Thymus (tissue), 14 donors: ENCODE data around the gene RBM11. TPM values are rescaled to one million over a fixed set of nuclear protein-coding genes. Genes with fewer than 3 reads are reported as not detected.
"Not testable (repeated sequence)": the region's sequence is repeated elsewhere in the genome, so short reads cannot be mapped to it uniquely, and the experiment has no call there.

Experiments
- DNase-seq, 9 donors: peaks; one replicate each; pipeline ENCODE4 v3.0.0-alpha.2; 2013; ENCODE audit warnings: low spot score in 9 of 9, low read depth in 6 of 9, missing footprints in 1 of 9
- H3K27ac ChIP-seq, 2 donors: one replicate each; pipeline ENCODE4 v1.5.1; 2013; ENCODE audit warnings: control low read depth in 1 of 2, low read depth in 1 of 2, low read length in 1 of 2, mild to moderate bottlenecking in 1 of 2, moderate library complexity in 1 of 2
- H3K27me3 ChIP-seq, 2 donors: one replicate each; pipeline ENCODE4 v1.5.1; 2013; ENCODE audit warnings: low read length in 1 of 2; ENCODE audit not compliant: control insufficient read depth in 2 of 2, insufficient read depth in 1 of 2
- H3K36me3 ChIP-seq, 2 donors: one replicate each; pipeline ENCODE4 v1.5.1; 2013; ENCODE audit warnings: low read length in 1 of 2, mild to moderate bottlenecking in 1 of 2, moderate library complexity in 1 of 2; ENCODE audit not compliant: control insufficient read depth in 2 of 2, insufficient read depth in 2 of 2
- H3K4me1 ChIP-seq, 2 donors: one replicate each; pipeline ENCODE4 v1.5.1; 2013; ENCODE audit warnings: low read length in 2 of 2; ENCODE audit not compliant: control insufficient read depth in 2 of 2, insufficient read depth in 2 of 2
- H3K4me3 ChIP-seq, 2 donors: one replicate each; pipeline ENCODE4 v1.5.1; 2013; ENCODE audit warnings: low read length in 2 of 2, control low read depth in 1 of 2, mild to moderate bottlenecking in 1 of 2
- H3K9me3 ChIP-seq, 2 donors: one replicate each; pipeline ENCODE4 v1.5.1; 2013; ENCODE audit warnings: low read length in 1 of 2, mild to moderate bottlenecking in 1 of 2; ENCODE audit not compliant: control insufficient read depth in 2 of 2, insufficient read depth in 1 of 2
- WGBS: extraction: QIAGEN DNeasy Blood & Tissue Kit; methylation state at CpG from one replicate; pipeline ENCODE4 v1.1.7; 2013; 5-methylcytosine and 5-hydroxymethylcytosine counted together
- long read RNA-seq, 10 donors: transcript quantifications; one replicate each; lab custom pipeline, GENCODE V29; 2026
- polyA plus RNA-seq: library from polyadenylated mRNA; stranded (reverse); fragments of 200-250 nt; gene quantifications from one replicate; pipeline ENCODE4 v1.2.3, GENCODE V29; 2013
- total RNA-seq: library from RNA; stranded (reverse); fragments of 120-200 nt; gene quantifications from one replicate; pipeline ENCODE4 v1.2.4, GENCODE V29; 2013
- donor health status: healthy.

Gene RBM11
- total RNA-seq (0.90 TPM), polyA plus RNA-seq (3.5 TPM)
- long read RNA-seq, donor 1 = 0 reads
- long read RNA-seq, donor 2, partial matches to known transcripts = 0 of 1 reads
- long read RNA-seq, donor 2, other reads (novel, unspliced or antisense) = 0 of 1 reads
- long read RNA-seq, donor 3 = 0 reads
- long read RNA-seq, donor 4 = 0 reads
- long read RNA-seq, donor 5, partial matches to known transcripts = 0 of 1 reads
- long read RNA-seq, donor 5, other reads (novel, unspliced or antisense) = 0 of 1 reads
- long read RNA-seq, donor 6 = 0 reads
- long read RNA-seq, donor 7 = 0 reads
- long read RNA-seq, donor 8 = 0 reads
- long read RNA-seq, donor 9 = 0 reads
- long read RNA-seq, donor 10 = 0 reads

GRCh38 chr21:14215971-14216641, at the start of gene RBM11:
Gene RBM11 (plus strand): TSS chr21:14216157. CDS start chr21:14216187, 30 bp downstream.
- peaks cover 5 to 6% of the 10 kb centered on the region in 2 donors for H3K4me1 ChIP-seq
- H3K27ac ChIP-seq = no peak within 1 kb of the TSS
- no peaks in the 10 kb centered on the region for H3K9me3 ChIP-seq
- no peaks in the 10 kb centered on the region for H3K36me3 ChIP-seq
- WGBS = under 1% methylated on average over 55 of the region's 55 CpGs
- H3K27me3 ChIP-seq = peaks cover 0 to 7% of the 10 kb centered on the region in 2 donors
- peak; percentile 19 to 87 (median 69) for DNase-seq
- H3K4me3 ChIP-seq = peak within 1 kb of the TSS; percentile 56 to 66

- H3K27me3 ChIP-seq, H3K9me3 ChIP-seq, DNase-seq, H3K4me3 ChIP-seq, H3K27ac ChIP-seq, H3K36me3 ChIP-seq, H3K4me1 ChIP-seq: not testable (repeated sequence)
- 89% methylated on average over 16 of the region's 16 CpGs for WGBS
Observed at GRCh38 chr21:14166463-14167223, 49.3 kb upstream of the RBM11 start.

- Histone ChIP-seq H3K36me3 (no peaks in the 10 kb centered on the region), H3K9me3 (no peaks in the 10 kb centered on the region)
- DNase-seq = no peak
Observed at GRCh38 chr21:14206222-14206621, 9.7 kb upstream of the RBM11 start.

GRCh38 chr21:14210738-14211137, 5.2 kb upstream of the RBM11 start, which contains the start of gene LIPI:
Gene LIPI (minus strand): TSS chr21:14210955. CDS start chr21:14210845, 110 bp downstream.
- no peaks in the 10 kb centered on the region for H3K9me3 ChIP-seq
- WGBS = 99% methylated on average over 1 of the region's 1 CpG
- no peak for DNase-seq
- no peaks in the 10 kb centered on the region for H3K4me1 ChIP-seq
- no peaks in the 10 kb centered on the region for H3K36me3 ChIP-seq
- H3K27me3 ChIP-seq = no peaks in the 10 kb centered on the region
- H3K4me3 ChIP-seq = no peak within 1 kb of the TSS
- no peak within 1 kb of the TSS for H3K27ac ChIP-seq

More at GRCh38 chr21:14206222-14206621, 9.7 kb upstream of the RBM11 start:
- Histone ChIP-seq H3K4me1 (no peaks in the 10 kb centered on the region), H3K4me3 (no peak overlapping the region), H3K27ac (no peak overlapping the region), H3K27me3 (no peaks in the 10 kb centered on the region)

GRCh38 chr21:14213164-14213563, 2.8 kb upstream of the RBM11 start:
- DNase-seq = no peak
- Histone ChIP-seq H3K27ac (no peak overlapping the region), H3K9me3 (no peaks in the 10 kb centered on the region), H3K27me3 (peaks cover 0 to 7% of the 10 kb centered on the region in 2 donors), H3K4me3 (no peak overlapping the region), H3K4me1 (peaks cover 5 to 6% of the 10 kb centered on the region in 2 donors), H3K36me3 (no peaks in the 10 kb centered on the region)

- H3K27ac ChIP-seq = no peak overlapping the region
- no peaks in the 10 kb centered on the region for H3K27me3 ChIP-seq
- DNase-seq = no peak
- WGBS = 94% methylated on average over 1 of the region's 1 CpG
- H3K36me3 ChIP-seq = no peaks in the 10 kb centered on the region
- no peak overlapping the region for H3K4me3 ChIP-seq
- no peaks in the 10 kb centered on the region for H3K4me1 ChIP-seq
- no peaks in the 10 kb centered on the region for H3K9me3 ChIP-seq
Observed at GRCh38 chr21:14223365-14223764, 7.4 kb downstream of the RBM11 start.

GRCh38 chr21:14229399-14229798, 13.4 kb downstream of the RBM11 start:
- DNase-seq = no peak
- H3K27me3 ChIP-seq = no peaks in the 10 kb centered on the region
- WGBS = 88% methylated on average over 1 of the region's 1 CpG
- H3K4me1 ChIP-seq = no peaks in the 10 kb centered on the region
- H3K9me3 ChIP-seq = peaks cover 0 to 7% of the 10 kb centered on the region in 2 donors
- H3K4me3 ChIP-seq = no peak overlapping the region
- no peaks in the 10 kb centered on the region for H3K36me3 ChIP-seq
- H3K27ac ChIP-seq = no peak overlapping the region

- no peaks in the 10 kb centered on the region for H3K9me3 ChIP-seq
- no peaks in the 10 kb centered on the region for H3K4me1 ChIP-seq
- no peak for DNase-seq
- no peaks in the 10 kb centered on the region for H3K36me3 ChIP-seq
- H3K27me3 ChIP-seq = no peaks in the 10 kb centered on the region
- H3K4me3 ChIP-seq = no peak overlapping the region
- WGBS = 97% methylated on average over 5 of the region's 5 CpGs
- no peak overlapping the region for H3K27ac ChIP-seq
Observed at GRCh38 chr21:14235101-14235500, 19.1 kb downstream of the RBM11 start.

GRCh38 chr21:14236180-14236579, 20.2 kb downstream of the RBM11 start:
- WGBS = 72% methylated on average over 3 of the region's 3 CpGs
- Histone ChIP-seq H3K4me1 (no peaks in the 10 kb centered on the region), H3K27ac (no peak overlapping the region), H3K27me3 (no peaks in the 10 kb centered on the region), H3K4me3 (no peak overlapping the region), H3K9me3 (no peaks in the 10 kb centered on the region), H3K36me3 (no peaks in the 10 kb centered on the region)
- no peak for DNase-seq
